Stimulated activated CD4-positive, alpha-beta T cell treated with anti-CD3 and anti-CD28 coated beads, TNF-alpha, amount 100 ng/mL, for 4 hours (primary cell): ENCODE measurements around the gene PRKCA.
A peak's percentile ranks its signal among the peaks of the same experiment; 100 is the strongest.
"Not testable (repeated sequence)": the region's sequence is repeated elsewhere in the genome, so short reads cannot be mapped to it uniquely, and the experiment has no call there.

Experiments used
- DNase-seq, 3 experiments: peaks; one replicate each; pipeline ENCODE4 v3.0.0-alpha.2; 2020; ENCODE audit warnings: low read depth in 3 of 3

PRKCA gene

DNA sequence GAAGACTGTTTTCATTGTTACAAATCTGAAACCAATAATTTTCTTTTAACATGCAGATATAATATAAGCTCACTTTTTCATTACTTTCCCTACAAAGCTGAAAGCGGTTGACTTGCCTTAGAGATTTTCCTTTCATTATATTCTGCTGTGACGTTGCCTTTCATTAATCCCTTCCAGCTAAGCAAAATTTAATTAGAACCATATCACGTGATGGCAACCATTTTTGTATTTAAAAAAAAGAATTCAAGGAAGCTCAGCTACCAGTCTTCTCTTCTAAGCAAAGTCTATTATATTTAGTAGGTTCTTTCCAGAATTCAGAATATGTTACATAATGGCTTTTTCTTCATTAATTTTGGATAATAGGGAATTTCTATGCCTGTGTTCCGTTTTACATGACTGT lies 186.5 kb downstream of the PRKCA start:
- DNase-seq: no peak

DNA sequence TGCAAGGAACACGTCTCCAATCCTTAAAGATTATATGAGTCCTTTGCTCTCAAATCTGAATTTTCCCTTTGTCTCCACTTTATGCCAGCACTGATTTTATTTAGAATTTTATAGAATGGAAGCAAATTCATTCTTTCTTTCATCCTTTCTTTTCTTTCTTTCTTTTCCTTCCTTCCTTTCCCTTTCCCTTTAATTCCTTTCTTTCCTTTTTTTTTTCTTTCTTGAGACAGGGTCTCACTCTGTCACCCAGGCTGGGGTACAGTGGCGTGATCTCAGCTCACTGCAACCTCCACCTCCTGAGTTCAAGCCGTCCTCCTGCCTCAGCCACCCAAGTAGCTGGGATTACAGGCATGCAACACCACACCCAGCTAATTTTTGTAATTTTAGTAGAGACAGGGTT lies 187.2 kb downstream of the PRKCA start:
- not testable (repeated sequence) for DNase-seq

GRCh38 chr17:66491213-66491612 lies 188.8 kb downstream of the PRKCA start:
- no peak for DNase-seq

DNA sequence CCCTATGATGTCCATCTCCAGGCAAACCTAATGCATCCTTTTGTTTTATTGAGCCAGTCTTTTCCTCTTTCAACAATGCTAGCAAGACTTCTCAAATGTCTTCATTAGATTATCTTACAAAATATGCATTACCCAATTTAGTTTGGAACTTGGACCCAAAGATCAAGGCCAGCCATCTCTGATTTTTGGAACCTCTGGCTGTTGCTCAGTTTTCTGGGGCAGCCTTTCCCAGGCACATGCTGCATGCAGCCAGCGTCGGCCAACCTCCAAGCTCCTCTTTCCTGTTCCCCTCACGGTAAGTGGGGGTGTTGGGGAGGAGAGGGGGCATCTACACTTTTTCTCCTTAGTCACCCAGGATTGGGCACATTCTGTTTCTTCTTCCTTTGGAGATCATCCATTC lies 189.3 kb downstream of the PRKCA start:
- DNase-seq: no peak

- no peak for DNase-seq
Observed at GRCh38 chr17:66492080-66492479, 189.7 kb downstream of the PRKCA start.

DNA sequence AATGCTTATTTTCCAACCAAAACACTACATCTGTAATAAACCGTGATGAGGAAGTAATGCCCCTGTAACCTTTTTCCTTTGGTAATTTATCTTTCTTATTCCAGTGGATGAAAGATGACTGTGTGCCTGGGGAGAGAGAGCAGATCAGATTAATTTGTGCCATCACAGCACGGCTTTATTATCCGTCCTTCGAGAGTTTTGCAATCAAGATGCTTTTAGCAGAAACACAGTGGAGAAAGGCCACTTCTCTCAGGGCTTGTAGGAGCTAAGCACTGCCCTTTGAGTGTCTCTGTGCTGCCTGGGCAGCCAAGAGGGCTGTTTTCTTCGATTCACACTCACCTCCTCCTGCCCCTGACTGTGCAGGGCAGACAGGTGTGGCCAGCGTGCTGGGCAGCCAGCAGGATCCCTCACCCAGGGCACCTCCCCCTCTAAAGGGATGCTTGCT lies 190.2 kb downstream of the PRKCA start:
- DNase-seq: no peak

DNA sequence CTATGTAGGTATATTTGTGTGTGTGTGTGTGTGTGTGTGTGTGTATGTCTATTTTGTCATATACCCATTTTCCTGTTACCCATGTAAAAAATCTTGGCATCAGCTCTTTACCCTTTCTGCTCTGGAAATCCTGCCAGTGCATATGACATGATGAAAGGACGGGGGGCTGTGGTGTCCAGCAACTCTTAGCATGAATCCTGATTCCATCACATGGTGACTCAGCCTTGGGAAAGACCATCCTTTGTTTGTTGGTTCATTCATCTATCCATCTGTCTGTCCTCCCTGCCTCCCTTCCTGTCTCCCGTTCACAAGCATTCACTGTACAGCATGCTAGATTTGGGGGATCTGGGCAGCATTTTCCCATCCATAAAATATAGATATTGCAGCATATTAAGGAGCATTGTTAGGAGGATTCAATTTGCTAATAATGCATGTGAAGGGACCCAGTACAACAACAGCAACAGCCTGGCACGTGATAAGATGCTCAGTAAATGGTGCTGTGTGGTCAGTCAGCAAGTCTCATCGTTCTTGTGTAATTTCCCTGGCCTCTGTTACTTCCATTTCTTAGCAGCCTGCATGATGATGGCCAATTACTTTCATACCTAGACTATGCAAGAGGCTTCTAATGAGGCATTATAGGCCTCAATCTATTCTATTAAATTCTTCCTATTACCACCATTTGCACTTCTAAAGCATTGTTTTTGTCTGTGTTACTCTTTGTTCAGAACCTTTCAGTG lies 191.0 kb downstream of the PRKCA start:
- no peak for DNase-seq

DNA sequence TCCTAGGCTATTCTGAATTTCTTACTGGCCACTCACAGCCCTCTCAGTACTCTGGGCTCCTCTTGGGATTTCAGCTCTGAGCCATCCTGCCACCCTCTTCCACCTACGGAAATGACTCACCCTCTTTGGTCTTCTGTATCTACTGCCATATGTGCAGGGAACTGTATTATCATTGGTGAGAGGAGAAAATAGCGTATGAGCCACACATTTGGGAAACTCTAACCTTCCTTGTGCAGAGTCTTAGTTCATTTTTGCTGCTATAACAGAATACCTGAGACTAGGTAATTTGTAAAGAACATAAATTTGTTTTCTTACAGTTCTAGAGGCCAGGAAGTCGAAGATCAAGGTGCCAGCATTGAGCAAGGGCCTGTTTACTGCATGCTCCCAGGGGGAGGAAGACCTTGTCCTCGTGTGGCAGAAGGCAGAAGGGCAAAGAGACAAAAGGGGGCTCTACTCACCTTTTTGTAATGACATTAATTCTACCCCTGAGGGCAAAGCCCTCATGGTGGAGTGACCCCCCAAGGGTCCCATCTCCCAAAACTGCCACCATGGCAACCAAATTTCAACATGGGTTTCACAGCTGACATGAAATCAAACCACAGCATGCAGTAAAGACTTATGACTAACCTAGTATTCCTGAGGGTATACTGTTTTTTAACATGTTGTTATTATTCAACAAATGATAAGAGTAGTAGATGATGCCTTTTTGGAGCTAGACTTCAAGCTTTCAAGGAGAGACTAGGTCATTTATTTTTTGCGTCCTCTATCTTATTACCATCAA lies 191.8 kb downstream of the PRKCA start:
- no peak for DNase-seq

DNA sequence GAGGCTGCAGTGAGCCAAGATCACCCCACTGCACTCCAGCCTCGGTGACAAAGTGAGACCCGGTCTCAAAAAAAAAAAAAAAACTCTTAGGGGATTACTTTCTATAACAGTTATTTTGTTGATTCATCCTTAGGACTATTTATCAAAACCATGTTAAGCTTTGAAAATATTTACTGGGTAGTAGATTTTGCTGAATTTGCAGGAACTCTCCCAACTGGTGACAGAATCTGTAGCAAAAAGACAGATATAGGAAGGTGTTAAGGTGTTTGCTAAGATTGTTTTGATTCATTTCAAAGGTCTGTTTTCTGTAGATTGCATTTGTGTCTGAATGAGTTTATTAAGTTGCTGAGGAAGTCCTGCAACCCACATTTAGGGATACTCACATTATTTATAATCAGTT lies 192.6 kb downstream of the PRKCA start:
- DNase-seq: no peak

- DNase-seq: no peak
Observed at GRCh38 chr17:66496306-66496705, 193.9 kb downstream of the PRKCA start.

GRCh38 chr17:66498580-66498979 lies 196.2 kb downstream of the PRKCA start:
- no peak for DNase-seq

- no peak for DNase-seq
Observed at GRCh38 chr17:66506641-66507040, 204.2 kb downstream of the PRKCA start.

DNA sequence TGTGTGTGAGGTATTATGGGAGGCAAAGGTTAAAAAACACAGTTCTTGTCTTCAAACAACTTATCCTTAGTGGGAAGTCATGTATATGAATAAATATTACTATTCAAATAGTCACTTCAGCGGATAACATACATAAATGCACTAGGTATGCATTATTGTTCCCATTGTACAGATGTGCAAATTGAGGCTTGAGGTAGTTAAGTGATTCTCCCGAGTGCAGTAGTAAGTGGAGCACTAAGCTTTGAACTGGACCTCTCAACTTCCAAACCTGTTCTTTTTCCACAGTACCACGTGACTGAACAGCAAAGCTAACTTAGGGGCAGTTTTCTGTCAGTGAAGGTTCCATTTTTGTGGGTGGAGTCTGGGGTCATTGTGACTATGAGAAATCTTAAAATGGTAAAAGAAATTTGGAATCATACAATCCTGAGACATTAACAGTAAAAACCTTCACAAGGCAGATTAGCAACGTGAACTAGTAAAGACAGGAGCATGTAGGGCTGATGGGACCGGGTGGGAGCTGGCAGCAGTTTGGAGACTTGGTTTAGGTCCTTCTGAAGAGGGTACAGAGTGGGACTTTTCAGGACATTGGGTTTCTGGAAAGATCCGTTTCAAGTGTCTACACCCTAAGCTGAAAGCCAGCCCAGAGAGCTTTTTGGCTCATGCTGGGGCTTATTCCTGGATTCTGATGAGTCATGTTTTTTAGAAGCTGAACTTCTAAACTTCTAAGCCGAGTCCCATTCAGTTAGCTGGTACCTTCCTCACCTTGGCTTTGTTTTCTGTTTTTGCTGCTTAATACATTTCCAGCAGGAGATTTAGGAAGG lies 204.9 kb downstream of the PRKCA start:
- no peak for DNase-seq

GRCh38 chr17:66507982-66508760 lies 205.8 kb downstream of the PRKCA start:
- DNase-seq: no peak

- peak; percentile 15 to 41 (median 22) for DNase-seq
Observed at GRCh38 chr17:66508896-66509844, 206.8 kb downstream of the PRKCA start.

DNA sequence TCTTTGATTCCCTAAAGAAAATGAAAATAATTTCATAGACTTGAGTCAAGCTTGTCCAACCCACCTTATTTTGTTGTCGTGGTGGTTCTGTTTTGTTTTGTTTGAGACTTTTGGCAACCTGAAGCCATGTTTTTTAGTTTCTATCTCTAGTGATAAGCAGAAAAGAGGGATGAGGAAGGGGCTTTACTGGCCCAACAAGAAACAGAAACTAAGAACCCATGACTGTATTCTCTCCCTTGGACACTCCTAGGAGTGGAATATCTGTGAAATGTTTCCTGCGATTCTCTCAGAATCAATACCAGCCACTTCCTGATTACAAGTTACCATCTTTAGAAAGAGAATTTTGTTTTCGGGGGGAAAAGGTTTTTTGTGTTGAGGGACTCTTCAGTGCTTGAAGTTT lies 207.5 kb downstream of the PRKCA start:
- no peak for DNase-seq

- DNase-seq: no peak
Observed at GRCh38 chr17:66511135-66511534, 208.7 kb downstream of the PRKCA start.

DNA sequence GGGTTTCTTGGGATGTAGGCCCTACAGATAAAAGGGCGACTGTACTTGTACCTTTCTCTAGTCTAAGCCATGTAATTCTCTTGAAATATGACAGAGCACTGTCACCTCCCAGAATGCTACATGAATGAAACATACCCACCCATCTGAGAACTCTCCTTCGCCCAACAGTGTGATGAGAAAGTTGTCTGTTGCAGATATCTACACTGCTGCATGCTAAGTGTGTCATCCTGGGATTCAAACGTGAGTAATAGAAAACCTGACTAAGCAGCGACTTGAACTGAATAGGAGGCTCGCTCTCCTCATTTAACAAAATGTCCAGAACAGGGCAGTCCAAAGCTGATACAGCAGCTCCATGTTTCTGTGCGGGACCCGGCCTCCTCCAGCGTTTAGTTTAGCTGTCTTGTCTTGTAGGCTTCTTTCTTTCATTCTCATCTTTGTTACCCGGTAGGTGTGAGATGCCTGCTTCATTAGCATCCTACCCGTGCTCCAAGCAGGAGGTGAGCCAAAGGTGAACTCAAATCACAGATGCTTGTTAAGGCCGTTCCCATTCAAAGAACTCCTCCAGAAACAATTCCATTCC lies 211.9 kb downstream of the PRKCA start:
- DNase-seq: no peak

GRCh38 chr17:66515974-66516373 lies 213.6 kb downstream of the PRKCA start:
- DNase-seq: no peak
